ENCODE data around the gene RARRES1. TPM values are rescaled to one million over a fixed set of nuclear protein-coding genes. Genes with fewer than 3 reads are reported as not detected.

The RARRES1 gene
- total RNA-seq, 3 donors from 2014 or later: 42.7 to 72.0 (median 43.8) TPM

GRCh38 chr3:158649791-158650190, 82.5 kb downstream of the RARRES1 start:
- no peak for ATAC-seq
- DNase-seq: no peak
- intact Hi-C loops (cut with DNase I, micrococcal nuclease): no loop called here
- no peak for TF ChIP-seq CTCF (IDR thresholded peaks at IDR 0.05)
- Histone ChIP-seq H3K4me3 (no peak overlapping the region), H3K9me3 (no peaks in the 10 kb centered on the region), H3K36me3 (ENCODE audit: low read depth) (no peaks in the 10 kb centered on the region), H3K4me1 (ENCODE audit: low read depth) (peaks cover 12% of the 10 kb centered on the region)

Other genes with a start within 250 kb of the RARRES1 start
- gene MLF1, start 161.3 kb downstream of the RARRES1 start, total RNA-seq: 1 to 10 TPM; 3.1 to 8.1 (median 3.6) TPM
- gene GFM1, start 87.9 kb downstream of the RARRES1 start, total RNA-seq: 10 to 100 TPM; 42.8 to 52.0 (median 47.2) TPM
- gene LXN, start 59.8 kb downstream of the RARRES1 start, total RNA-seq: 10 to 100 TPM; 17.9 to 62.6 (median 48.9) TPM
- 10 to 100 TPM; 55.3 to 77.8 (median 59.4) TPM for gene MFSD1, start 69.6 kb upstream of the RARRES1 start, total RNA-seq